ENCODE measurements around the gene FBL. TPM values are rescaled to one million over a fixed set of nuclear protein-coding genes. Genes with fewer than 3 reads are reported as not detected.

Gene FBL
- total and polyA plus RNA-seq, 2 of the 4 experiments (the other 2 are of a cell fraction), result 259 to 446 TPM

GRCh38 chr19:39797083-39797482 is 49.1 kb downstream of the FBL start:
- H4K5ac ChIP-seq (ENCODE audit: low read depth, low read length), result no peak overlapping the region
- H3K23ac ChIP-seq (ENCODE audit: low read depth, low read length), result no peak overlapping the region
- intact Hi-C loops (cut with micrococcal nuclease), result no loop called here
- no peak overlapping the region for H4K91ac ChIP-seq (ENCODE audit: insufficient read depth, low read depth, low read length)
- H3K4me3 ChIP-seq (ENCODE audit: insufficient read depth, low read depth, low read length), result no peak overlapping the region
- H2AFZ ChIP-seq (replicated peaks; ENCODE audit: low read length, poor library complexity), result no peak overlapping the region
- H4K8ac ChIP-seq (ENCODE audit: low read depth in 2 of 2, low read length in 2 of 2), result no peak overlapping the region
- TF ChIP-seq RAD21 (IDR thresholded peaks at IDR 0.05; ENCODE audit: low read length), result no peak
- TF ChIP-seq USF2 (IDR thresholded peaks at IDR 0.05; ENCODE audit: low read depth, low read length), result no peak
- TF ChIP-seq RCOR1 (IDR thresholded peaks at IDR 0.05; ENCODE audit: insufficient replicate concordance, low read length), result no peak
- no peak for TF ChIP-seq MAZ (IDR thresholded peaks at IDR 0.05; ENCODE audit: borderline replicate concordance, low read depth, low read length)
- no peak for TF ChIP-seq BHLHE40 (IDR thresholded peaks at IDR 0.05; ENCODE audit: low read depth, low read length)
- TF ChIP-seq FOS (IDR thresholded peaks at IDR 0.05; ENCODE audit: low read depth, low read length), result no peak
- no peak for TF ChIP-seq CEBPB (IDR thresholded peaks at IDR 0.05; ENCODE audit: low read depth, low read length)
- no peak for TF ChIP-seq ELK1 (IDR thresholded peaks at IDR 0.05; ENCODE audit: borderline replicate concordance, low read depth, low read length)
- TF ChIP-seq SMC3 (IDR thresholded peaks at IDR 0.05; ENCODE audit: low read depth, low read length), result no peak
- no peak for TF ChIP-seq RFX5 (IDR thresholded peaks at IDR 0.05; ENCODE audit: low read depth, low read length)
- TF ChIP-seq MAFK (IDR thresholded peaks at IDR 0.05; ENCODE audit: low read depth, low read length), result no peak
- no peak for TF ChIP-seq CHD1 (IDR thresholded peaks at IDR 0.05; ENCODE audit: low read depth, low read length)
- TF ChIP-seq NFE2L2 (IDR thresholded peaks at IDR 0.05; ENCODE audit: low read depth, low read length), result no peak
- no peak for TF ChIP-seq POLR2A (IDR thresholded peaks at IDR 0.05; ENCODE audit: low read depth, low read length)
- no peak for TF ChIP-seq MXI1 (IDR thresholded peaks at IDR 0.05; ENCODE audit: borderline replicate concordance, low read depth, low read length)
- no peak for TF ChIP-seq CTCF (conservative IDR thresholded peaks at IDR 0.05; ENCODE audit: low read depth, low read length)
- H2BK5ac ChIP-seq (ENCODE audit: low read depth, low read length, poor library complexity, severe bottlenecking), result no peak overlapping the region
- no peak overlapping the region for H3K4me2 ChIP-seq (ENCODE audit: low read depth, low read length)
- ChIA-PET CTCF (no interaction called here), POLR2A (ENCODE audit: unreplicated experiment) (no interaction called here)
- no peak overlapping the region for H3K27ac ChIP-seq (ENCODE audit: insufficient read depth, low read length)
- no peaks in the 10 kb centered on the region for H3K36me3 ChIP-seq (ENCODE audit: control insufficient read depth, insufficient read depth, low read length)
- H3K4me1 ChIP-seq (ENCODE audit: control insufficient read depth, insufficient read depth, low read length), result no peaks in the 10 kb centered on the region
- no peak overlapping the region for H3K56ac ChIP-seq (ENCODE audit: extremely low read depth, insufficient read depth, low read length)
- no peak overlapping the region for H3K9ac ChIP-seq (ENCODE audit: low read depth, low read length)
- no TSS peak for BruUV-seq (replicated peaks)
- H3K27me3 ChIP-seq (ENCODE audit: control insufficient read depth, insufficient read depth, low read length), result peaks cover 5% of the 10 kb centered on the region
- no peak overlapping the region for H3K14ac ChIP-seq (replicated peaks; ENCODE audit: low read depth, low read length)
- H4K20me1 ChIP-seq (ENCODE audit: insufficient read depth, low read length), result no peaks in the 10 kb centered on the region
- H2BK20ac ChIP-seq (ENCODE audit: low read depth, low read length), result no peak overlapping the region
- ATAC-seq (ENCODE audit: low read depth), result no peak
- in situ Hi-C loops (cut with MboI; ENCODE audit: low sequenced_read_pairs), result no loop called here
- H2AK5ac ChIP-seq (ENCODE audit: low read depth, low read length), result no peak overlapping the region
- H2BK120ac ChIP-seq (ENCODE audit: low read depth, low read length), result no peak overlapping the region
- no peaks in the 10 kb centered on the region for H3K9me3 ChIP-seq (ENCODE audit: control insufficient read depth, insufficient read depth, low read length)
- no peak for DNase-seq
- no peaks in the 10 kb centered on the region for H3K9me1 ChIP-seq (ENCODE audit: insufficient read depth, low read length)
- no peak overlapping the region for H3K4ac ChIP-seq (ENCODE audit: low read depth, low read length)
- no peaks in the 10 kb centered on the region for H3K79me1 ChIP-seq (ENCODE audit: low read depth in 1 of 2, low read length in 2 of 2)
- no peak overlapping the region for H2AK9ac ChIP-seq (replicated peaks; ENCODE audit: low read depth, low read length, poor library complexity)
- no CpG with 5 or more reads among the region's 2 CpGs for WGBS, 2 experiments (ENCODE audit: extremely low coverage in 2 of 2, insufficient read length in 1 of 2)
- dilution Hi-C loops (cut with HindIII; ENCODE audit: low sequenced_read_pairs, unreplicated experiment), result no loop called here
- no peak overlapping the region for H2BK15ac ChIP-seq (ENCODE audit: low read depth, low read length)
- no peak overlapping the region for H3K18ac ChIP-seq (ENCODE audit: low read depth, low read length)
